HG03159 (cell line): ENCODE measurements around the gene SAA2.
"Not testable (repeated sequence)": the region's sequence is repeated elsewhere in the genome, so short reads cannot be mapped to it uniquely, and the experiment has no call there.

Experiments
- ATAC-seq: cut with Tn5 transposase; IDR thresholded peaks from one replicate; pipeline ENCODE4 v1.9.1; 2021; ENCODE audit warnings: mild to moderate bottlenecking, moderate library complexity; ENCODE audit not compliant: unreplicated experiment

SAA2 gene

DNA sequence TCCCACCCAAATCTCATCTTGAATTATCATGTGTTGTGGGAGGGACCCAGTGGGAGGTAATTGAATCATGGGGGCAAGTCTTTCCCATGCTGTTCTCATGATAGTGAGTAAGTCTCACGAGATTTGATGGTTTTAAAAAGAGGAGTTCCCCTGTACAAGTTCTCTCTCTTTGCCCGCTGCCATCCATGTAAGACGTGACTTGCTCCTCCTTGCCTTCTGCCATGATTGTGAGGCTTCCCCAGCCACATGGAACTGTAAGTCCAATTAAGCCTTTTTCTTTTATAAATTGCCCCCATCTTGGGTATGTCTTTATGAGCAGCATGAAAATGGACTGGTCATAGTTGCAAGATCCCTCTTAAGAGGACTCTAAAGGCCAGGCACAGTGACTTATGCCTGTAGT lies 50.7 kb downstream of the SAA2 start:
- not testable (repeated sequence) for ATAC-seq

DNA sequence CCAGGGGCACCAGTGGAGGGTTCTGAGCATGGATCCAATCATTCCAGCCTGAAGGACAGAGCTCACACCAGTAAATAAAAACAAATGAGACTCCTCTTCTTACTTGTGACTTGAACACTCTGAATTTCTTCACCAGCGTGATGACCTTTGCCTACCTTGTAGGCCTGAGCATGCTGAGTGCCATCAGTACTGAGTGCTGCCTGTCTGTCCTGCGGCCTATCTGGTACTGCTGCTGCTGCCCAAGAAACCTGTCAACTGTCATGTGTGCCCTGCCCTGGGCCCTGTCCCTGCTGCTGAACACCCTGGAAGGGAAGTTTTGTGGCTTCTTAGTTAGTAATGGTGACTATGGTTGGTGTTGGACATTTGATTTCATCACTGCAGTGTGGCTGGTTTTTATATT lies 51.9 kb downstream of the SAA2 start:
- ATAC-seq, result no peak
